ENCODE measurements around the gene OLFM1.

Gene OLFM1

GRCh38 chr9:135105938-135106491 lies 18.5 kb downstream of the OLFM1 start:
- ATAC-seq (ENCODE audit: low read depth) (no peak), DNase-seq (ENCODE audit: low spot score) (no peak)
- H3K9me3 ChIP-seq (ENCODE audit: severe bottlenecking): no peaks in the 10 kb centered on the region
- H3K27me3 ChIP-seq (ENCODE audit: insufficient read depth, poor library complexity, severe bottlenecking): peaks cover 93% of the 10 kb centered on the region
- H3K4me3 ChIP-seq (ENCODE audit: severe bottlenecking): no peak overlapping the region
- no peaks in the 10 kb centered on the region for H3K4me1 ChIP-seq (ENCODE audit: insufficient read depth, poor library complexity, severe bottlenecking)
- no peak for TF ChIP-seq CTCF (IDR thresholded peaks at IDR 0.05; ENCODE audit: poor library complexity, severe bottlenecking)
- H3K27ac ChIP-seq (ENCODE audit: poor library complexity, severe bottlenecking): no peak overlapping the region
- H3K36me3 ChIP-seq (ENCODE audit: low read depth): no peaks in the 10 kb centered on the region

- H3K36me3 ChIP-seq (ENCODE audit: low read depth): no peaks in the 10 kb centered on the region
These were observed 19.2 kb downstream of the OLFM1 start for GRCh38 chr9:135106551-135107270.

GRCh38 chr9:135107581-135108235 lies 20.2 kb downstream of the OLFM1 start:
- no peaks in the 10 kb centered on the region for H3K36me3 ChIP-seq (ENCODE audit: low read depth)
- H3K27ac ChIP-seq (ENCODE audit: poor library complexity, severe bottlenecking): no peak overlapping the region
- H3K4me3 ChIP-seq (ENCODE audit: severe bottlenecking): no peak overlapping the region
- ATAC-seq (ENCODE audit: low read depth) (no peak), DNase-seq (ENCODE audit: low spot score) (no peak)
- H3K9me3 ChIP-seq (ENCODE audit: severe bottlenecking): no peaks in the 10 kb centered on the region
- H3K27me3 ChIP-seq (ENCODE audit: insufficient read depth, poor library complexity, severe bottlenecking): peaks cover 79% of the 10 kb centered on the region
- no peak for TF ChIP-seq CTCF (IDR thresholded peaks at IDR 0.05; ENCODE audit: poor library complexity, severe bottlenecking)
- H3K4me1 ChIP-seq (ENCODE audit: insufficient read depth, poor library complexity, severe bottlenecking): no peaks in the 10 kb centered on the region

More at GRCh38 chr9:135106551-135107270, 19.2 kb downstream of the OLFM1 start:
- Histone ChIP-seq H3K27me3 (ENCODE audit: insufficient read depth, poor library complexity, severe bottlenecking) (peaks cover 86% of the 10 kb centered on the region), H3K4me1 (ENCODE audit: insufficient read depth, poor library complexity, severe bottlenecking) (no peaks in the 10 kb centered on the region), H3K27ac (ENCODE audit: poor library complexity, severe bottlenecking) (no peak overlapping the region), H3K4me3 (ENCODE audit: severe bottlenecking) (no peak overlapping the region), H3K9me3 (ENCODE audit: severe bottlenecking) (no peaks in the 10 kb centered on the region)
- ATAC-seq (ENCODE audit: low read depth): no peak
- TF ChIP-seq CTCF (IDR thresholded peaks at IDR 0.05; ENCODE audit: poor library complexity, severe bottlenecking): no peak
- no peak for DNase-seq (ENCODE audit: low spot score)

GRCh38 chr9:135108831-135109510 lies 21.5 kb downstream of the OLFM1 start:
- TF ChIP-seq CTCF (IDR thresholded peaks at IDR 0.05; ENCODE audit: poor library complexity, severe bottlenecking): no peak
- ATAC-seq (ENCODE audit: low read depth) (no peak), DNase-seq (ENCODE audit: low spot score) (no peak)
- H3K27ac ChIP-seq (ENCODE audit: poor library complexity, severe bottlenecking): no peak overlapping the region
- no peaks in the 10 kb centered on the region for H3K4me1 ChIP-seq (ENCODE audit: insufficient read depth, poor library complexity, severe bottlenecking)
- H3K27me3 ChIP-seq (ENCODE audit: insufficient read depth, poor library complexity, severe bottlenecking): peaks cover 66% of the 10 kb centered on the region
- no peaks in the 10 kb centered on the region for H3K9me3 ChIP-seq (ENCODE audit: severe bottlenecking)
- H3K36me3 ChIP-seq (ENCODE audit: low read depth): no peaks in the 10 kb centered on the region
- H3K4me3 ChIP-seq (ENCODE audit: severe bottlenecking): no peak overlapping the region

Data from RWPE2 (cell line).